ENCODE data around the gene TEX47.

The TEX47 gene

GRCh38 chr7:88795553-88795952 lies at the start of gene TEX47:
TEX47 (minus strand) TSS chr7:88795737; CDS start chr7:88794942, 795 bp downstream.
- no peak for DNase-seq (ENCODE audit: low read depth in 2 of 2)

- no peak for DNase-seq (ENCODE audit: low read depth in 2 of 2)
Observed at GRCh38 chr7:88845091-88845490, 49.6 kb upstream of the TEX47 start.

- no peak for DNase-seq (ENCODE audit: low read depth in 2 of 2)
Observed at GRCh38 chr7:88842201-88842600, 46.7 kb upstream of the TEX47 start.

GRCh38 chr7:88835147-88835728 lies 39.7 kb upstream of the TEX47 start:
- DNase-seq (ENCODE audit: low read depth in 2 of 2): no peak

GRCh38 chr7:88826222-88826621 lies 30.7 kb upstream of the TEX47 start:
- no peak for DNase-seq (ENCODE audit: low read depth in 2 of 2)

- no peak for DNase-seq (ENCODE audit: low read depth in 2 of 2)
Observed at GRCh38 chr7:88818552-88818951, 23.0 kb upstream of the TEX47 start.

GRCh38 chr7:88806280-88807037 lies 10.9 kb upstream of the TEX47 start:
- no peak for DNase-seq (ENCODE audit: low read depth in 2 of 2)

GRCh38 chr7:88801046-88801445 lies 5.5 kb upstream of the TEX47 start:
- DNase-seq (ENCODE audit: low read depth in 2 of 2): no peak

- DNase-seq (ENCODE audit: low read depth in 2 of 2): no peak
Observed at GRCh38 chr7:88792361-88792760, 3.2 kb downstream of the TEX47 start.

GRCh38 chr7:88791891-88792290 lies 3.6 kb downstream of the TEX47 start:
- no peak for DNase-seq (ENCODE audit: low read depth in 2 of 2)

GRCh38 chr7:88789480-88790064 lies 6.0 kb downstream of the TEX47 start:
- DNase-seq (ENCODE audit: low read depth in 2 of 2): no peak

- no peak for DNase-seq (ENCODE audit: low read depth in 2 of 2)
Observed at GRCh38 chr7:88787777-88788176, 7.8 kb downstream of the TEX47 start.

- no peak for DNase-seq (ENCODE audit: low read depth in 2 of 2)
Observed at GRCh38 chr7:88775838-88776237, 19.7 kb downstream of the TEX47 start.

- DNase-seq (ENCODE audit: low read depth in 2 of 2): no peak
Observed at GRCh38 chr7:88772776-88773175, 22.8 kb downstream of the TEX47 start.

GRCh38 chr7:88771417-88771816 lies 24.1 kb downstream of the TEX47 start:
- no peak for DNase-seq (ENCODE audit: low read depth in 2 of 2)

GRCh38 chr7:88761779-88762178 lies 33.8 kb downstream of the TEX47 start:
- DNase-seq (ENCODE audit: low read depth in 2 of 2): no peak

GRCh38 chr7:88760136-88760515 lies 35.4 kb downstream of the TEX47 start:
- no peak for DNase-seq (ENCODE audit: low read depth in 2 of 2)

- no peak for DNase-seq (ENCODE audit: low read depth in 2 of 2)
Observed at GRCh38 chr7:88759230-88760135, 36.1 kb downstream of the TEX47 start, which contains the start of gene ZNF804B. ZNF804B (plus strand) TSS chr7:88759700; CDS start chr7:88759977, 277 bp downstream.

- DNase-seq (ENCODE audit: low read depth in 2 of 2): no peak
Observed at GRCh38 chr7:88758381-88759229, 36.9 kb downstream of the TEX47 start.

GRCh38 chr7:88757371-88757770 lies 38.2 kb downstream of the TEX47 start:
- no peak for DNase-seq (ENCODE audit: low read depth in 2 of 2)

GRCh38 chr7:88756802-88757201 lies 38.7 kb downstream of the TEX47 start:
- no peak for DNase-seq (ENCODE audit: low read depth in 2 of 2)

Measured in activated CD4-positive, alpha-beta T cell treated with anti-CD3 and anti-CD28 coated beads for 24 hours (primary cell).